ENCODE data around the gene ACOT2.
"Not testable (repeated sequence)": the region's sequence is repeated elsewhere in the genome, so short reads cannot be mapped to it uniquely, and the experiment has no call there.

The ACOT2 gene

GRCh38 chr14:73553845-73554244 lies 15.2 kb upstream of the ACOT2 start:
- no peak for TF ChIP-seq CTCF (IDR thresholded peaks at IDR 0.05; ENCODE audit: control insufficient read depth, insufficient read depth, low read depth, low read length, missing control alignments)
- DNase-seq (ENCODE audit: low read depth): no peak
- no peak overlapping the region for H3K4me3 ChIP-seq (ENCODE audit: control insufficient read depth, low read depth, low read length)

GRCh38 chr14:73557201-73557600 lies 11.8 kb upstream of the ACOT2 start:
- H3K4me3 ChIP-seq (ENCODE audit: control insufficient read depth, low read depth, low read length); DNase-seq (ENCODE audit: low read depth): not testable (repeated sequence)

GRCh38 chr14:73558238-73558637 lies 10.8 kb upstream of the ACOT2 start:
- H3K4me3 ChIP-seq (ENCODE audit: control insufficient read depth, low read depth, low read length); DNase-seq (ENCODE audit: low read depth): not testable (repeated sequence)

GRCh38 chr14:73562256-73562655 lies 6.8 kb upstream of the ACOT2 start:
- not testable (repeated sequence) for H3K4me3 ChIP-seq (ENCODE audit: control insufficient read depth, low read depth, low read length); DNase-seq (ENCODE audit: low read depth)

GRCh38 chr14:73562696-73563095 lies 6.3 kb upstream of the ACOT2 start:
- DNase-seq (ENCODE audit: low read depth); H3K4me3 ChIP-seq (ENCODE audit: control insufficient read depth, low read depth, low read length): not testable (repeated sequence)

- not testable (repeated sequence) for DNase-seq (ENCODE audit: low read depth); H3K4me3 ChIP-seq (ENCODE audit: control insufficient read depth, low read depth, low read length)
These were observed 2.6 kb upstream of the ACOT2 start for GRCh38 chr14:73566431-73566830.

- not testable (repeated sequence) for DNase-seq (ENCODE audit: low read depth); H3K4me3 ChIP-seq (ENCODE audit: control insufficient read depth, low read depth, low read length)
These were observed 2.1 kb upstream of the ACOT2 start for GRCh38 chr14:73566935-73567334.

- H3K4me3 ChIP-seq (ENCODE audit: control insufficient read depth, low read depth, low read length): no peak overlapping the region
- DNase-seq (ENCODE audit: low read depth): no peak
- TF ChIP-seq CTCF (IDR thresholded peaks at IDR 0.05; ENCODE audit: control insufficient read depth, insufficient read depth, low read depth, low read length, missing control alignments): no peak
These were observed 1.7 kb upstream of the ACOT2 start for GRCh38 chr14:73567358-73567757.

- peak overlapping the region; percentile 73 for H3K4me3 ChIP-seq (ENCODE audit: control insufficient read depth, low read depth, low read length)
- TF ChIP-seq CTCF (IDR thresholded peaks at IDR 0.05; ENCODE audit: control insufficient read depth, insufficient read depth, low read depth, low read length, missing control alignments): no peak
- no peak for DNase-seq (ENCODE audit: low read depth)
These were observed 795 bp upstream of the ACOT2 start for GRCh38 chr14:73567951-73568885.

GRCh38 chr14:73568886-73569184 lies 178 bp upstream of the ACOT2 start:
- peak overlapping the region; percentile 73 for H3K4me3 ChIP-seq (ENCODE audit: control insufficient read depth, low read depth, low read length)
- DNase-seq (ENCODE audit: low read depth): not testable (repeated sequence)

- H3K4me3 ChIP-seq (ENCODE audit: control insufficient read depth, low read depth, low read length); DNase-seq (ENCODE audit: low read depth): not testable (repeated sequence)
- TF ChIP-seq CTCF (IDR thresholded peaks at IDR 0.05; ENCODE audit: control insufficient read depth, insufficient read depth, low read depth, low read length, missing control alignments): peak; percentile 58
These were observed 1.9 kb downstream of the ACOT2 start for GRCh38 chr14:73570913-73571312.

GRCh38 chr14:73573034-73573433 lies 4.0 kb downstream of the ACOT2 start:
- DNase-seq (ENCODE audit: low read depth); H3K4me3 ChIP-seq (ENCODE audit: control insufficient read depth, low read depth, low read length): not testable (repeated sequence)

GRCh38 chr14:73573740-73574139 lies 4.7 kb downstream of the ACOT2 start:
- DNase-seq (ENCODE audit: low read depth); H3K4me3 ChIP-seq (ENCODE audit: control insufficient read depth, low read depth, low read length): not testable (repeated sequence)

GRCh38 chr14:73574251-73574650 lies 5.2 kb downstream of the ACOT2 start:
- DNase-seq (ENCODE audit: low read depth); H3K4me3 ChIP-seq (ENCODE audit: control insufficient read depth, low read depth, low read length): not testable (repeated sequence)

Measured in AG09309 (cell line).